GM18861 (cell line): ENCODE results near the gene TBKBP1.
"Not testable (repeated sequence)": the region's sequence is repeated elsewhere in the genome, so short reads cannot be mapped to it uniquely, and the experiment has no call there.

Experiments used
- ATAC-seq: cut with Tn5 transposase; IDR thresholded peaks from one replicate; pipeline ENCODE4 v1.9.1; 2021; ENCODE audit not compliant: unreplicated experiment

The TBKBP1 gene

GRCh38 chr17:47729476-47729875, 35.5 kb downstream of the TBKBP1 start:
- no peak for ATAC-seq

GRCh38 chr17:47730681-47731080, 36.7 kb downstream of the TBKBP1 start:
- no peak for ATAC-seq

- no peak for ATAC-seq
Measured at GRCh38 chr17:47731396-47731795, 37.4 kb downstream of the TBKBP1 start.

GRCh38 chr17:47732399-47733046, 38.6 kb downstream of the TBKBP1 start:
- ATAC-seq = no peak

- peak; percentile 40 for ATAC-seq
Measured at GRCh38 chr17:47733047-47733673, 39.2 kb downstream of the TBKBP1 start, which contains the start of gene TBX21. TBX21 (plus strand) TSS chr17:47733236; CDS start chr17:47733455, 219 bp downstream.

- ATAC-seq = peak; percentile 14
Measured at GRCh38 chr17:47733674-47734410, 39.9 kb downstream of the TBKBP1 start.

GRCh38 chr17:47735139-47735464, 41.1 kb downstream of the TBKBP1 start:
- ATAC-seq = no peak

- ATAC-seq = peak; percentile 47
Measured at GRCh38 chr17:47735536-47736011, 41.6 kb downstream of the TBKBP1 start.

GRCh38 chr17:47736501-47737495, 42.8 kb downstream of the TBKBP1 start:
- no peak for ATAC-seq

GRCh38 chr17:47738178-47738577, 44.2 kb downstream of the TBKBP1 start:
- no peak for ATAC-seq

GRCh38 chr17:47739150-47739549, 45.2 kb downstream of the TBKBP1 start:
- ATAC-seq = no peak

- not testable (repeated sequence) for ATAC-seq
Measured at GRCh38 chr17:47739945-47740344, 46.0 kb downstream of the TBKBP1 start.

- no peak for ATAC-seq
Measured at GRCh38 chr17:47741109-47741792, 47.3 kb downstream of the TBKBP1 start.

- ATAC-seq = no peak
Measured at GRCh38 chr17:47741793-47742145, 47.8 kb downstream of the TBKBP1 start.

GRCh38 chr17:47742319-47743181, 48.6 kb downstream of the TBKBP1 start:
- ATAC-seq = no peak

GRCh38 chr17:47744168-47745036, 50.4 kb downstream of the TBKBP1 start:
- no peak for ATAC-seq

GRCh38 chr17:47745037-47745380, 51.0 kb downstream of the TBKBP1 start:
- no peak for ATAC-seq

GRCh38 chr17:47751471-47751870, 57.5 kb downstream of the TBKBP1 start:
- no peak for ATAC-seq

GRCh38 chr17:47757386-47757785, 63.4 kb downstream of the TBKBP1 start:
- no peak for ATAC-seq
